Activated CD4-positive, CD25-positive, alpha-beta regulatory T cell treated with anti-CD3 and anti-CD28 coated beads, Interleukin-2, amount 50 U/mL, for 16 hours (primary cell): ENCODE measurements around the gene SORCS1.

Experiments
- DNase-seq: peaks from one replicate; pipeline ENCODE4 v3.0.0-alpha.2; 2020; ENCODE audit warnings: low read depth, low spot score

Gene SORCS1

GRCh38 chr10:107104026-107104652 lies 60.4 kb downstream of the SORCS1 start:
- DNase-seq: no peak

- no peak for DNase-seq
Observed at GRCh38 chr10:107103174-107104025, 61.1 kb downstream of the SORCS1 start.

- no peak for DNase-seq
Observed at GRCh38 chr10:107098326-107098725, 66.2 kb downstream of the SORCS1 start.

GRCh38 chr10:107094824-107095522 lies 69.5 kb downstream of the SORCS1 start:
- no peak for DNase-seq

- no peak for DNase-seq
Observed at GRCh38 chr10:107092321-107092720, 72.2 kb downstream of the SORCS1 start.

- DNase-seq: no peak
Observed at GRCh38 chr10:107091126-107091525, 73.4 kb downstream of the SORCS1 start.

GRCh38 chr10:107085665-107086525 lies 78.6 kb downstream of the SORCS1 start:
- DNase-seq: no peak

- DNase-seq: no peak
Observed at GRCh38 chr10:107083388-107084009, 81.0 kb downstream of the SORCS1 start.

GRCh38 chr10:107081644-107082043 lies 82.9 kb downstream of the SORCS1 start:
- no peak for DNase-seq

- no peak for DNase-seq
Observed at GRCh38 chr10:107075117-107075516, 89.4 kb downstream of the SORCS1 start.

GRCh38 chr10:107072786-107073185 lies 91.7 kb downstream of the SORCS1 start:
- DNase-seq: no peak

- no peak for DNase-seq
Observed at GRCh38 chr10:107072028-107072427, 92.5 kb downstream of the SORCS1 start.

GRCh38 chr10:107071301-107071700 lies 93.2 kb downstream of the SORCS1 start:
- no peak for DNase-seq

- no peak for DNase-seq
Observed at GRCh38 chr10:107067843-107068242, 96.7 kb downstream of the SORCS1 start.

- no peak for DNase-seq
Observed at GRCh38 chr10:107064075-107064474, 100.4 kb downstream of the SORCS1 start.

- no peak for DNase-seq
Observed at GRCh38 chr10:107059872-107060271, 104.6 kb downstream of the SORCS1 start.

- no peak for DNase-seq
Observed at GRCh38 chr10:107059068-107059804, 105.3 kb downstream of the SORCS1 start.

- DNase-seq: no peak
Observed at GRCh38 chr10:107058331-107058730, 106.2 kb downstream of the SORCS1 start.

GRCh38 chr10:107056182-107056581 lies 108.3 kb downstream of the SORCS1 start:
- no peak for DNase-seq

GRCh38 chr10:107054469-107055156 lies 109.9 kb downstream of the SORCS1 start:
- DNase-seq: no peak
